Measurements from ENCODE around the gene TMEM181.
"Not testable (repeated sequence)": the region's sequence is repeated elsewhere in the genome, so short reads cannot be mapped to it uniquely, and the experiment has no call there.

TMEM181 gene

GRCh38 chr6:158654498-158654897 is 94.6 kb downstream of the TMEM181 start:
- peak; percentile 75 for DNase-seq
- H3K4me3 ChIP-seq (ENCODE audit: low read depth, low read length) = no peak overlapping the region
- H3K27me3 ChIP-seq (ENCODE audit: insufficient read depth, low read depth, severe bottlenecking) = no peaks in the 10 kb centered on the region
- no peak for TF ChIP-seq CTCF (IDR thresholded peaks at IDR 0.05; ENCODE audit: low read depth, low read length)
- H3K36me3 ChIP-seq = no peaks in the 10 kb centered on the region
- peaks cover 3% of the 10 kb centered on the region for H3K9me3 ChIP-seq (ENCODE audit: severe bottlenecking)
- H3K27ac ChIP-seq = peak overlapping the region; percentile 54

GRCh38 chr6:158654960-158655489 is 95.1 kb downstream of the TMEM181 start:
- H3K4me3 ChIP-seq (ENCODE audit: low read depth, low read length) = no peak overlapping the region
- DNase-seq = no peak
- H3K27ac ChIP-seq = no peak overlapping the region
- H3K9me3 ChIP-seq (ENCODE audit: severe bottlenecking) = peaks cover 3% of the 10 kb centered on the region
- no peak for TF ChIP-seq CTCF (IDR thresholded peaks at IDR 0.05; ENCODE audit: low read depth, low read length)
- H3K36me3 ChIP-seq = no peaks in the 10 kb centered on the region
- no peaks in the 10 kb centered on the region for H3K27me3 ChIP-seq (ENCODE audit: insufficient read depth, low read depth, severe bottlenecking)

- Histone ChIP-seq H3K9me3 (ENCODE audit: severe bottlenecking) (peaks cover 3% of the 10 kb centered on the region), H3K36me3 (no peaks in the 10 kb centered on the region), H3K4me3 (ENCODE audit: low read depth, low read length) (no peak overlapping the region), H3K27ac (no peak overlapping the region), H3K27me3 (ENCODE audit: insufficient read depth, low read depth, severe bottlenecking) (no peaks in the 10 kb centered on the region)
- peak; percentile 27 for DNase-seq
- no peak for TF ChIP-seq CTCF (IDR thresholded peaks at IDR 0.05; ENCODE audit: low read depth, low read length)
These were observed 95.9 kb downstream of the TMEM181 start for GRCh38 chr6:158655569-158656450.

- H3K36me3 ChIP-seq; H3K9me3 ChIP-seq (ENCODE audit: severe bottlenecking); H3K4me3 ChIP-seq (ENCODE audit: low read depth, low read length); H3K27me3 ChIP-seq (ENCODE audit: insufficient read depth, low read depth, severe bottlenecking): not testable (repeated sequence)
- DNase-seq = peak; percentile 86
- peak overlapping the region; percentile 24; the same call in 1 of the 2 replicates for H3K27ac ChIP-seq
These were observed 97.1 kb downstream of the TMEM181 start for GRCh38 chr6:158656986-158657385.

- Histone ChIP-seq H3K27me3 (ENCODE audit: insufficient read depth, low read depth, severe bottlenecking) (no peaks in the 10 kb centered on the region), H3K36me3 (no peaks in the 10 kb centered on the region), H3K9me3 (ENCODE audit: severe bottlenecking) (no peaks in the 10 kb centered on the region), H3K27ac (no peak overlapping the region), H3K4me3 (ENCODE audit: low read depth, low read length) (no peak overlapping the region)
- peak; percentile 70 for TF ChIP-seq CTCF (IDR thresholded peaks at IDR 0.05; ENCODE audit: low read depth, low read length)
- peak; percentile 53 for DNase-seq
These were observed 100.5 kb downstream of the TMEM181 start for GRCh38 chr6:158660333-158660754.

- Histone ChIP-seq H3K4me3 (ENCODE audit: low read depth, low read length) (no peak overlapping the region), H3K27me3 (ENCODE audit: insufficient read depth, low read depth, severe bottlenecking) (no peaks in the 10 kb centered on the region), H3K36me3 (no peaks in the 10 kb centered on the region), H3K27ac (no peak overlapping the region), H3K9me3 (ENCODE audit: severe bottlenecking) (no peaks in the 10 kb centered on the region)
- no peak for DNase-seq
- TF ChIP-seq CTCF (IDR thresholded peaks at IDR 0.05; ENCODE audit: low read depth, low read length) = 0 out of 2 replicates have a peak, but pooled peaks have one; percentile 10
These were observed 101.3 kb downstream of the TMEM181 start for GRCh38 chr6:158661156-158661685.

All from WERI-Rb-1 (cell line).